ENCODE results near the gene C1QTNF9. TPM values are rescaled to one million over a fixed set of nuclear protein-coding genes. Genes with fewer than 3 reads are reported as not detected.

The C1QTNF9 gene
- total RNA-seq, 1 experiment from 2014 or later = not detected

DNA sequence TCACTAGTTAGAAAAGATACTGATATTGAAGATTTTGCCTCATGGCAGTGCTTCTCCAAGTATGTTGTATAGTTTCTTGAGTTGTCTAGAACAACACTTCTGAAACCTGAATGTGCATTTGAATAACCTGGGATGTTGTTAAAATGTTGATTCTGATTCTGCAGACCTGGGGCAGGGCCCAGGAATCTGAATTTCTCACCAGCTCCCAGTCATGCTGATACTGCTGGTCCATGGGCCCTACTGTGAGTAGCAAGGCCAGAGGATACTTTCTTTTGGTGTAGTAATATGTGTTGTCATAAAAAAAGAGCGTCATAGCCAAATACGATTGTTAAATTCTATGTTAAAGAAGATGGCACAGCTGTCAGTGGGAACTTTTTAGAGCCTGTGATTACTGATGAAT is 41.6 kb upstream of the C1QTNF9 start (continued):
- TF ChIP-seq, protein P1, sequence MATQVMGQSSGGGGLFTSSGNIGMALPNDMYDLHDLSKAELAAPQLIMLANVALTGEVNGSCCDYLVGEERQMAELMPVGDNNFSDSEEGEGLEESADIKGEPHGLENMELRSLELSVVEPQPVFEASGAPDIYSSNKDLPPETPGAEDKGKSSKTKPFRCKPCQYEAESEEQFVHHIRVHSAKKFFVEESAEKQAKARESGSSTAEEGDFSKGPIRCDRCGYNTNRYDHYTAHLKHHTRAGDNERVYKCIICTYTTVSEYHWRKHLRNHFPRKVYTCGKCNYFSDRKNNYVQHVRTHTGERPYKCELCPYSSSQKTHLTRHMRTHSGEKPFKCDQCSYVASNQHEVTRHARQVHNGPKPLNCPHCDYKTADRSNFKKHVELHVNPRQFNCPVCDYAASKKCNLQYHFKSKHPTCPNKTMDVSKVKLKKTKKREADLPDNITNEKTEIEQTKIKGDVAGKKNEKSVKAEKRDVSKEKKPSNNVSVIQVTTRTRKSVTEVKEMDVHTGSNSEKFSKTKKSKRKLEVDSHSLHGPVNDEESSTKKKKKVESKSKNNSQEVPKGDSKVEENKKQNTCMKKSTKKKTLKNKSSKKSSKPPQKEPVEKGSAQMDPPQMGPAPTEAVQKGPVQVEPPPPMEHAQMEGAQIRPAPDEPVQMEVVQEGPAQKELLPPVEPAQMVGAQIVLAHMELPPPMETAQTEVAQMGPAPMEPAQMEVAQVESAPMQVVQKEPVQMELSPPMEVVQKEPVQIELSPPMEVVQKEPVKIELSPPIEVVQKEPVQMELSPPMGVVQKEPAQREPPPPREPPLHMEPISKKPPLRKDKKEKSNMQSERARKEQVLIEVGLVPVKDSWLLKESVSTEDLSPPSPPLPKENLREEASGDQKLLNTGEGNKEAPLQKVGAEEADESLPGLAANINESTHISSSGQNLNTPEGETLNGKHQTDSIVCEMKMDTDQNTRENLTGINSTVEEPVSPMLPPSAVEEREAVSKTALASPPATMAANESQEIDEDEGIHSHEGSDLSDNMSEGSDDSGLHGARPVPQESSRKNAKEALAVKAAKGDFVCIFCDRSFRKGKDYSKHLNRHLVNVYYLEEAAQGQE (IDR thresholded peaks at IDR 0.05; ENCODE audit: low read depth) = no peak
- TF ChIP-seq YY1 (IDR thresholded peaks at IDR 0.05; ENCODE audit: extremely low read depth, insufficient replicate concordance, low read depth, low read length) (no peak), EGR1 (IDR thresholded peaks at IDR 0.05; ENCODE audit: low read depth) (no peak), CEBPB (IDR thresholded peaks at IDR 0.05; ENCODE audit: low read depth) (no peak), SP1 (IDR thresholded peaks at IDR 0.05; ENCODE audit: low read depth) (no peak), ZFX (IDR thresholded peaks at IDR 0.05) (no peak), SIN3A (IDR thresholded peaks at IDR 0.05; ENCODE audit: low read depth) (no peak), ELF1 (IDR thresholded peaks at IDR 0.05; ENCODE audit: borderline replicate concordance, low read depth) (no peak), EZH2phosphoT487 (IDR thresholded peaks at IDR 0.05; ENCODE audit: borderline replicate concordance) (no peak)
- TF ChIP-seq, protein P2, sequence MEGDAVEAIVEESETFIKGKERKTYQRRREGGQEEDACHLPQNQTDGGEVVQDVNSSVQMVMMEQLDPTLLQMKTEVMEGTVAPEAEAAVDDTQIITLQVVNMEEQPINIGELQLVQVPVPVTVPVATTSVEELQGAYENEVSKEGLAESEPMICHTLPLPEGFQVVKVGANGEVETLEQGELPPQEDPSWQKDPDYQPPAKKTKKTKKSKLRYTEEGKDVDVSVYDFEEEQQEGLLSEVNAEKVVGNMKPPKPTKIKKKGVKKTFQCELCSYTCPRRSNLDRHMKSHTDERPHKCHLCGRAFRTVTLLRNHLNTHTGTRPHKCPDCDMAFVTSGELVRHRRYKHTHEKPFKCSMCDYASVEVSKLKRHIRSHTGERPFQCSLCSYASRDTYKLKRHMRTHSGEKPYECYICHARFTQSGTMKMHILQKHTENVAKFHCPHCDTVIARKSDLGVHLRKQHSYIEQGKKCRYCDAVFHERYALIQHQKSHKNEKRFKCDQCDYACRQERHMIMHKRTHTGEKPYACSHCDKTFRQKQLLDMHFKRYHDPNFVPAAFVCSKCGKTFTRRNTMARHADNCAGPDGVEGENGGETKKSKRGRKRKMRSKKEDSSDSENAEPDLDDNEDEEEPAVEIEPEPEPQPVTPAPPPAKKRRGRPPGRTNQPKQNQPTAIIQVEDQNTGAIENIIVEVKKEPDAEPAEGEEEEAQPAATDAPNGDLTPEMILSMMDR (IDR thresholded peaks at IDR 0.05 in 2 of 3, conservative IDR thresholded peaks at IDR 0.05 in 1 of 3; ENCODE audit: borderline replicate concordance in 1 of 3, insufficient read depth in 1 of 3, low read depth in 2 of 3, low read length in 2 of 3) = no peak

DNA sequence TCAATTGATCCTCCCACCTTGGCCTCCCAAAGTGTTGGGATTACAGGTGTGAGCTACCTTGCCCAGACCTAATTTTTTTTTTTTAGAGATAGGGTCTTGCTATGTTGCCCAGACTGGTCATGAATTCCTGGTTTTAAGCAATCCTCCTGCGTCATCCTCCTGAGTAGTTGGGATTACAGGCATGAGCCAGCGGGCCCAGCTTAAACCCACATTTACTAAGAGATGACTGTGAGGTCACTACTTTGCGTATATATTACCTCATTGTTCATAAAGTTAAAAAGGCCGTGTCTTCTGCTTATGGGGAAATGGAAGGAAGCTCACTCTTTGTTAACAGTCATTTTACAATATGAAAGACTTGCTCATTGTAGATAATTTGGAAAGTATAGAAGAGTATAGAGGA is 39.6 kb upstream of the C1QTNF9 start:
- ATAC-seq (no peak), DNase-seq (ENCODE audit: low read depth, low spot score) (no peak)
- peaks cover 5% of the 10 kb centered on the region; the same call in 1 of the 2 replicates for H3K79me2 ChIP-seq (ENCODE audit: insufficient read depth, low read length)
- ChIA-PET CTCF (no interaction called here), RAD21 (ENCODE audit: low non-redundant PET in 1 of 2, low total read pairs in 2 of 2, uncharacterized antibody in 2 of 2, unreplicated experiment in 2 of 2) (no interaction called here), POLR2A (no interaction called here)
- no peaks in the 10 kb centered on the region for H3K27me3 ChIP-seq (ENCODE audit: insufficient read depth, low read length)
- H2AFZ ChIP-seq (ENCODE audit: low read depth, low read length, poor library complexity, severe bottlenecking) = no peak overlapping the region
- BruUV-seq (replicated peaks) = no TSS peak
- TF ChIP-seq RAD21 (IDR thresholded peaks at IDR 0.05; ENCODE audit: low read depth) (no peak), YY1 (IDR thresholded peaks at IDR 0.05; ENCODE audit: extremely low read depth, insufficient replicate concordance, low read depth, low read length) (no peak), ZFX (IDR thresholded peaks at IDR 0.05) (no peak)
- no peaks in the 10 kb centered on the region for H3K36me3 ChIP-seq (ENCODE audit: control insufficient read depth in 1 of 2, insufficient read depth in 2 of 2, low read length in 2 of 2)
- H3K9ac ChIP-seq (ENCODE audit: low read length) = no peak overlapping the region
- H3K4me3 ChIP-seq (replicated peaks in 1 of 2; ENCODE audit: low read depth in 1 of 2, low read length in 2 of 2) = no peak overlapping the region
- no peaks in the 10 kb centered on the region for H4K20me1 ChIP-seq (ENCODE audit: insufficient read depth)
- no peak overlapping the region for H3K4me2 ChIP-seq (ENCODE audit: low read length)
- no peak overlapping the region for H3K27ac ChIP-seq (ENCODE audit: low read depth, low read length)
- no peaks in the 10 kb centered on the region for H3K4me1 ChIP-seq (ENCODE audit: control insufficient read depth in 1 of 2, insufficient read depth in 2 of 2, low read length in 2 of 2)
- no peaks in the 10 kb centered on the region for H3K9me3 ChIP-seq (ENCODE audit: control insufficient read depth in 1 of 2, insufficient read depth in 1 of 2, low read depth in 1 of 2, low read length in 2 of 2)
- intact Hi-C loops (cut with micrococcal nuclease) = no loop called here
- no peaks in the 10 kb centered on the region for H3K9me2 ChIP-seq (ENCODE audit: insufficient read depth)

Measured in HCT116 (cell line).